HG03469 (cell line): ENCODE measurements around the gene NAT8L.
"Not testable (repeated sequence)": the region's sequence is repeated elsewhere in the genome, so short reads cannot be mapped to it uniquely, and the experiment has no call there.

Source experiments
- ATAC-seq: cut with Tn5 transposase; IDR thresholded peaks from one replicate; pipeline ENCODE4 v1.9.1; 2021; ENCODE audit warnings: mild to moderate bottlenecking, moderate library complexity, moderate number of reproducible peaks; ENCODE audit not compliant: unreplicated experiment

Gene NAT8L, protein sequence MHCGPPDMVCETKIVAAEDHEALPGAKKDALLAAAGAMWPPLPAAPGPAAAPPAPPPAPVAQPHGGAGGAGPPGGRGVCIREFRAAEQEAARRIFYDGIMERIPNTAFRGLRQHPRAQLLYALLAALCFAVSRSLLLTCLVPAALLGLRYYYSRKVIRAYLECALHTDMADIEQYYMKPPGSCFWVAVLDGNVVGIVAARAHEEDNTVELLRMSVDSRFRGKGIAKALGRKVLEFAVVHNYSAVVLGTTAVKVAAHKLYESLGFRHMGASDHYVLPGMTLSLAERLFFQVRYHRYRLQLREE

DNA sequence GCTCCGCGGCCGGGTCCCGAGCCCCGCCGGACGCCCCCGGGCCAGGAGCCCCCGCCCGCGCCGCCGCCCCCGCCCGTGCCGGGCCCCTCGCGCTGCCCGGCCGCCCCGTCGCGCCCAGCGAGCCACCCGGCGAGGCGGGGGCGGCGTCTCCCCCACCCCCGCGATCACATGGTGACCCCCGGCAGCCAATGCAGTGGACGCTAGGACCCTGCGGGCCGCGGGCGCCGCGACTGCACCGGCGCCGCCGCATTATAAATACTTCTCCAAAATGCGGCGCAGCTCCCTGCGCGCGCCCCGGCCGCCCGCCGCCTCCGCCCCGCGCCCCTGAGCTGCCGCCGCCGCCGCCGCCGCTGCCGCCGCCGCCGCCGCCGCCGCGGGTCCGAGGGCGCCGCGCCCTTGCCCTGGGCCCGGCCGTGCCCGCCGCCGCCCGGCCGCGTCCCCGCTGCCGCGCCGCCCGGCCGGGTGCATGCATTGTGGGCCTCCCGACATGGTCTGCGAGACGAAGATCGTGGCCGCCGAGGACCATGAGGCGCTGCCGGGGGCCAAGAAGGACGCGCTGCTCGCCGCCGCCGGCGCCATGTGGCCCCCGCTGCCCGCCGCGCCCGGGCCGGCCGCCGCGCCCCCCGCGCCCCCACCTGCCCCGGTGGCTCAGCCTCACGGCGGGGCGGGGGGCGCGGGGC is at the start of gene NAT8L:
Gene NAT8L (plus strand): TSS at position 282 of the 680 bp plus-strand sequence. CDS start 185 bp downstream, at position 467.
- ATAC-seq, result no peak

DNA sequence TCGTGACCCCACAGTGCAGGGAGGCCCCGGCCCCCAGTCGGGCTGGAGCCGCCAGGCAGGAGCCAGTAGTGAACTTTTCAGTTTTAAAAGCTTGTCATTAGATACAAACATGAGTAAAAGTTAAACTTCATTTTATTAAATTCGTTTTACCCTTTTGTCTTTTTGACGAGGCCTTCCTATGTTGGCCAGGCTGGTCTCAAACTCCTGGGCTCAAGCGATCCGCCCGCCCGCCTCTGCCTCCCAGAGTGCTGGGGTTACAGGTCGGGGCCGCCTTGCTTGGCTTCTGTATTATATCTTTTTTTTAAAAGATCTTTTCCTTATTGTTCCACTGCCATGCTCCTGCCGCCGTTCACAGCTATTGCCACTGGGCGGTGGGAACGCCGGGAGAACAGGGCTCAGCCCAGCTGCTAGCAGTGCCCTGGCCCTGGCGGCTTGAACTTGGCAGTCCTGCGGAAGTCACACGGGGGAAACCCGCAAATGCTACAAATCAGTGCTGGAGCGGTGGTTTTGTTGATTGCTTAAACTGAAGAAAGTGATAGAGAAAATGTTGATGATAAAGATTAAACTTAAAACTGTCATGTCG is 49.4 kb upstream of the NAT8L start:
- ATAC-seq, result no peak

DNA sequence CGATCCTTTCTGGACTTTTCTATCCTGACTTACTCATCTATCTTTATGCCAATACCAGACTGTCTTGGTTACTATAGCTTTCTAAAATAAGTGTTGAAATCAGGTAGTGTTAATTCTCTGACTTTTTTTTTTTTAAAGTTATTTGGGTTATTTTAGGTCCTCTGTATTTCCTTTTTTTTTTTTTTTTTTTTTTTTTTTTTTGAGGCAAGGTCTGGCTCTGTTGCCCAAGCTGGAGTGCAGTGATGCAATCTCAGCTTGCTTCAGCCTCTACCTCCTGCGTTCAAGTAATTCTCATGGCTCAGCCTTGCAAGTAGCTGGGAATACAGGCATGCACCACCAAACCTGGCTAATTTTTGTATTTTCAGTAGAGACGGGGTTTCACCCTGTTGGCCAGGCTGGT is 47.5 kb upstream of the NAT8L start:
- ATAC-seq, result no peak

DNA sequence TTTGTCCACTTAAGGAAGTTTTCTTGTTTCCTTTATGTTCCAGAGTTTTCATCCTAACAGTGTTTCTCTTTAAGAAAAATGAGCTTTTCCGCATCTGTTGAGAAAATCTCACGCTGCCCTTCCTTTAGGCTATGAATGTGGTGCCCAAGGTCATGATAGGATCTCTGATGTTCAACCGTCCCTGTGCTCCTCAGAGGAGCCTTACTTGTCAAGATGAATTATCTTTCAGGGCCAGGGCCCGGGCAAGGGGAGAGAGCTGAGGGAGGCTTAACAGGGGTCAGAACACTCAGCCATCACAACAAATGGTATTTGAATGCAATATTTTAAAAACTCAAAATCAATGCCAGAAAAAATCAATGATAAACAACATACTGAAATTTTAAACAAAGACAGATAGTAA is 44.1 kb upstream of the NAT8L start:
- ATAC-seq, result no peak

DNA sequence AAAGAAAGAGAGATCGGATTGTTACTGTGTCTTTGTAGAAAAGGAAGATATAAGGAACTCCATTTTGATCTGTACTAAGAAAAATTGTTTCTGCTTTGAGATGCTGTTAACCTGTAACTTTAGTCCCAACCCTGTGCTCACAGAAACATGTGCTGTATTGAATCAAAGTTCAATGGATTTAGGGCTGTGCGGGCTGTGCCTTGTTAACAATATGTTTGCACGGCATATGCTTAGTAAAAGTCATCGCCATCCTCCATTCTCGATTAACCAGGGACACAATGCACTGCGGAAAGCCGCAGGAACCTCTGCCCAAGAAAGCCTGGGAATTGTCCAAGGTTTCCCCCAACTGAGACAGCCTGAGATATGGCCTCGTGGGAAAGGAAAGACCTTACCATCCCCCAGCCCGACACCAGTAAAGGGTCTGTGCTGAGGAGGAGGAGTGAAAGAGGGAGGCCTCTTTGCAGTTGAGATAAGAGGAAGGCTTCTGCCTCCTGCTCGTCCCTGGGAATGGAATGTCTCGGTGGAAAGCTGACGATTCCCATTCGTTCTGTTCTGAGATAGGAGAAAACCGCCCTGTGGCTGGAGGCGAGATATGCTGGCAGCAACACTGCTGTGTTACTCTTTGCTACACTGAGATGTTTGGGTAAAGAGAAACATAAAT is 37.6 kb upstream of the NAT8L start:
- not testable (repeated sequence) for ATAC-seq

DNA sequence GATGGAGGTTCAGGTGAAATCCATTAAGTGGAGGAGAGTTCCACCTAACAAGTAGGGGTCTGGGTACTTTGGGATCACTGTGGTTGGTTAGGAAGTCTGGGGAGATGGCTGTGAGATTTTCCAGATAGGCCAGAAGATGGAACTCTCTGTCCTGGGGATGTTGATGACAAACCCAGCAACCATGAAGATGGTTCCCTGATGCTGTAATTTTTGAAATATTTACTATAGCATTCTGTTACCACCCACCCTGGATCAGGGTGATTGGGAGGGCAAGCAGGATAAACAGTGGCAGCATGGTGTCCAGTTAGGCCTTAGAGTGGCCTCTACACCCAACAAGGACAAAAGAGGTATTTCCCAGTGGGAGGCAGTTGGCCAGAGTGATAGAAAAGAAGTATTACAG is 34.4 kb upstream of the NAT8L start:
- no peak for ATAC-seq

DNA sequence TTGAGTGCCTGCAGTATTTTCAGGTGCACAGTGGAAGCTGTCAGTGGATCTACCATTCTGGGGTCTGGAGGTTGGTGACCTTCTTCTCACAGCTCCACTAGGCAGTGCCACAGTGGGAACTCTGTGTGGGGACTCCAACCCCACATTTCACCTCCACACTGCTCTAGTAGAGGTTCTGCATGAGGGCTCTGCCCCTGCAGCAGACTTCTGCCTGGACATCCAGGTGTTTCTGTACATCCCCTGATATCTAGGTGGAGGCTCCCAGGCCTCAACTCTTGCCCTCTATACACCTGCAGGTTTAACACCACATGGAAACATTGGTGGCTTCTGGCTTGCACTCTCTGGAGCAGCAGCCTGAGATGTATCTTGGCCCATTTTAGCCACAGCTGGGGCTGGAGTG is 33.3 kb upstream of the NAT8L start:
- no peak for ATAC-seq

DNA sequence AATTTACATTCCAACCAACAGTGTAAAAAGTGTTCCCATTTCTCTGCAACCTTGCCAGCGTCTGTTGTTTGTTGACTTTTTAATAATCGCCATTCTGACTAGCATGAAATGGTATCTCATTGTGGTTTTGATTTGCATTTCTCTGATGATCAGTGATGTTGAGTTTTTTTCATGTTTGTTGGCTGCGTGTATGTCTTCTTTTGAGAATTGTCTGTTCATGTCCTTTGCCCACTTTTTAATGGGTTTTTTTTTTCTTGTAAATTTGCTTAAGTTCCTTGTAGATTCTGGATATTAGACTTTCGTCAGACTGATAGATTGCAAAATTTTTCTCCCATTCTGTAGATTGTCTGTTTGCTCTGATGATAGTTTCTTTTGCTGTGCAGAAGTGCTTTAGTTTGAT is 32.0 kb upstream of the NAT8L start:
- ATAC-seq, result not testable (repeated sequence)

DNA sequence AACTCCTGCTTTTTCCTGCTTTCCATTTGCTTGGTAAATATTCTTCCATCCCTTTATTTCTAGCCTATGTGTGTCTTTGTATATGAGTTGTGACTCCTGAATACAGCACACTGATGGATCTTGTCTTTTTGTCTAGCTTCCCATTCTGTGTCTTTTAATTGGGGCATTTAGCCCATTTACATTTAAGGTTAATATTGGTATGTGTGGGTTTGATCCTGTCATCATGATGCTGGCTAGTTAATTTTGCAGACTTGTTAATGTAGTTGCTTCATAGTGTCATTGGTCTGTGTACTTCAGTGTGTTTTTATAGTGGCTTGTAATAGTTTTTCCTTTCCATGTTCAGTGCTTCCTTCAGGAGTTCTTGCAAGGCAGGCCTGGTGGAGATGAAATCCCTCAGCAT is 28.0 kb upstream of the NAT8L start:
- ATAC-seq, result not testable (repeated sequence)

DNA sequence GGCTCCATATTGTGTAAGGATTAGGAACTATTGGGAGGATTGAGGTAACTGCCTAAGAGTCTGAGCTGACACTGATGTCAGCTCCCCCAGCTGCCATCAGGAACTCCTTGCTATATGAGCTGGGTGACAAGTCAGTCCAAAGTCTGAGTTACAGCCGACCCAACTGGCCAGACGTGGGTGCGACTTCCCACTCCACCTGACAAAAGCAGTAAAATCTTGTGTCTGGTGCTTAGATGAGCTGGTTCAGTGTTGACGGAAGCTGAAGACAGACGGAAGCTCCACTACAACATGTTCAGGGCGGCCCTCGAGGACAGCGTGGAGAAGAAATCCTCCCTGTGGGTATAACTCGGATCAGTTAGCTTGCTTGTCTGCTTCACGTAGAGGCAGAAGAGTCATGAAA is 22.8 kb upstream of the NAT8L start:
- no peak for ATAC-seq

DNA sequence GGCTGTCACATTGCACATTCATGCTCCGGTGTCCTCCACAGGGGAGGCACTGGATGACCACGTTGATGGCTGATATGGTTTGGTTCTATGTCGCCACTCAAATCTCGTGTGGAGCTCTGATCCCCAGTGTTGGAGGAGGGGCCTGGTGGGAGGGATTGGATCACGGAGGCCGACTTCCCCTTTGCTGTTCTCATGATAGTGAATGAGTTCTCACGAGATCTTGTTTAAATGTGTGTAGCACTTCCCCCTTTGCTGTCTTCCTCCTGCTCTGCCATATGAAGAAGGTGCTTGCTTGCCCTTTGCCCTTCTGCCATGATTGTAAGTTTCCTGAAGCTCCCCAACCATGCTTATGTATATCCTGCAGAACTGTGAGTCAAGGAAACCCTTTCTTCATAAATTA is 22.3 kb upstream of the NAT8L start:
- ATAC-seq, result no peak

DNA sequence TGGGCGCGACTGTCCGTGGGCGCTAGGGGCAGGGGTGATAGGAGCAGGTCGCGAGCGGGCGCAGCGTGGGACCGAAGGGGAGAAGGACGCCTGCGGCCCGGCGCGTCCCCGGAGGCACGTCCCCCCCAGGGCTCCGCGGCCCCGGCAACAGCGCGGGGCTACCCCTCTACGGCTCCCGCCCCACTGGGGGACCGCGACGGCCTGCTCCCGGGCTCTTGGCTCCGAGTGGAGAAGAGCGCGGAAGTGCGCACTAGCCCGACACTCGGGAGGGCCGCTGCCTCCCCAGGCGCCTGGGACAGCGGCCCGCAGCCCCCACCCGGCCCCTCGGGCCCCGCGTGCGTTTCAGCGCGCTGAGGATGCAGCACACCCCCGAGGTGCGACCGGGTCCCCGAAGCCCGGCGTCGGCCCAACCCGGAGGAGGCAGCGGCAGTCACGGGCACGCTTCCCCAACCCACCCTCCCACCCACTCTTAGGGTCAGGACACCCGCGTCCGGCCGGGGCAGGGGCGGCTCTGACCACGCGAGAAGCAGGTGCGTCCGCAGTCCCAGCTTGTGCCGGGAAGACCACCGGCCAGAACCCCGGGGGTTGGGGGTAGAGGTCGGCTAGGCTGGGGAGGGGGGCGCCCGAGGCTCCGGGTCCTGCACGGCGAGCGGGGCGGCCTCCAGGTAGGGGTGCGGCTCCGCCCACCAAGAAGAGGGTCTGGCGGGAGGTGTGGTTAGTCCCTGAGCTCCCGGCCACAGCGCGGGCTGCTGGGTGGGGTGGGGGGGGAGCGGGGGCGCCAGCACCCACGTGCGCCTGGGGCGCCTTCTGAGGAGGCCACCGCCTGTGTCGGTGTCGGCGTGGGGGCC is 18.5 kb upstream of the NAT8L start:
- no peak for ATAC-seq

DNA sequence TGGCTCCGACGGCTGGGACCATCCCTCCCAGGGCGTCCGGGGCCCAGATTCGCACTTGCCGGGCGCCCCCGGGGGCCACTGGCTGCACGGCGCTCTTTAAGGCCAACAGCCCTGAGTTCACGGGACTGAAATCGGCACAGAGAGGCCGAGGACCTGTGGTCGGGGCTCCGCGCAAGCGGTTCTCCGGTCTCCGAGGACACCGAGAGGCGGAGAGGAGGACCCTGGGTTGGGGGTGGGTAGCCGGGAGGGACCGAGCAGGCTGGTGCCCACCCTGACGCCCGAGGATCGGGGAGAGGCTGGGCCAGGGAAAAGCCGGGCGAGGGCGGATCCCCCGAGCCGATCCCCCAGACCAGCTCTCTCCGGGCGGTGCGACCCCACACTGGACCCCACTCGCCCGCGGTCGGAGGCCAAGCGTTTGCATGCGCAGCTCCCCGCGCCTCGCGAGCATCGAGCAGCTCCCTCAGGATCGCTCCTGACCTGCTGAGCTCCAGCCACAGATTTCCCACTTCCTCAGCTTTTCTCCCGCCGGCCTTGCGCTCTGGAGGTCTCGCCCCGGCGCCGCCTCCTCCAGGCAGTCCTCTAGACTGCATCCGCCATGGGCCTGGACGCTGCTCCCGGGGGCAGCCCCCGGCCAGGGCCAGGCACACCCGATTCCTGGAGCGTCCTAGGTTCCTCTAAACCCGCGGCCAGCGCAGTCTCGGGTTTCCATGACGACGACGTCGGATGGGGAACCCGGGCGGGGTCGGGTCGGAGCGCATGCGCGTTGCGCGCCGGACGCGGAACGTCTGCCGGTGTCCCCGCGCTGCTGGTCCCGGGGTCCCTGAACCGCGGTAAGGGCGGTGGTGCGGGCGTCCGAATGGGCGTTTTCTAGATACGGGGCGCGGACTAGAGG is 17.6 kb upstream of the NAT8L start:
- no peak for ATAC-seq

DNA sequence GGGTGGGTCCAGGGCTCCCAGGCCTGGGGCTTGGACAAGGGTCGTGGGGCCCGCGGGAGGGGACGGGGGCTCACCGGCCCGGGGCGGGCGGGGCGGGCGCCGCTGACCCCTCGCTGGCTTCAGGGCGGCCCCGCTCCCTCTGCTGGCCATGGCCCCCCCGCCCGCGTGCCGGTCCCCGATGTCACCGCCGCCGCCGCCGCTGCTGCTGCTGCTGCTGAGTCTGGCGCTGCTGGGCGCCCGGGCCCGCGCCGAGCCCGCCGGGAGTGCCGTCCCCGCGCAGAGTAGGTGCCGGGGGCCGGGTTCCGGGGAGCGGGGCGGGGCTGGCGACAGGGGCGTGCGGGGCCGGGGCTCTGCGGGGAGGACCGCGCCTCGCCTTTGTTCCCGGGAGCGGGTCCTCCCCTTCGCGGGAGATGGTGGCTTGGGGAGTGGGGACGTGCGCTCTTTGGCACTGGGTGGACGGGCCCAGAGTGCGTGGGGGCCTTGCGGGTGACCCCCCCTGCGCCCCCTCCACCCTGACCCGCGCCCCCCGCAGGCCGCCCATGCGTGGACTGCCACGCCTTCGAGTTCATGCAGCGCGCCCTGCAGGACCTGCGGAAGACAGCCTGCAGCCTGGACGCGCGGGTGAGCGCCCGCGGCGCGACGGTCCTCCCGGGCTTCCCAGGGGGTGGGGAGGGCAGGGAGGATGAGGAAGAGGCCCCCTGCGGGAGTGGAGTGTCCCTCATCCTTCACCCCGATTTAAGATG is 16.8 kb upstream of the NAT8L start:
- ATAC-seq, result no peak

DNA sequence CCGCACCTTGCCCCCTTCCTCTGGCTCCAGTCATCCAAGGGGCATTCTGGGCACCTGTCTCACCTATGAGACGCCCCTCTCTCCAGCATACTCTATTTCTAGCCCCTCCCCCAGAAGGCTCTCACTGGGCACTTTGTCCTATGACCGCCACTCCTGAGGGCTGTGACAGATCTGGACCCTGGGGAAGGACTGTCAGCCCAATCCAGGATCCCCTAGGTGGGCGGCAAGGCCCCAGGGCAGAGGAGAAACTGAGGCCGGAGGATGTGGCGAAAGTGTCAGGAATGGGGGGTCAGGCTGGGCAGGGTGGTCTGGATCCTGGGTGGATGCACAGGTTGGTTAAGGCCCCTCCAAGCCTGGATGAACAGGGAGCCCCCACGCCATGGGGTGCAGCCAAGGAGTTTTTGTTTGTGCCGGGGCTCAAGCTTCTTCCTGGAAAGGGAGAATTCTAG is 16.2 kb upstream of the NAT8L start:
- ATAC-seq, result no peak

DNA sequence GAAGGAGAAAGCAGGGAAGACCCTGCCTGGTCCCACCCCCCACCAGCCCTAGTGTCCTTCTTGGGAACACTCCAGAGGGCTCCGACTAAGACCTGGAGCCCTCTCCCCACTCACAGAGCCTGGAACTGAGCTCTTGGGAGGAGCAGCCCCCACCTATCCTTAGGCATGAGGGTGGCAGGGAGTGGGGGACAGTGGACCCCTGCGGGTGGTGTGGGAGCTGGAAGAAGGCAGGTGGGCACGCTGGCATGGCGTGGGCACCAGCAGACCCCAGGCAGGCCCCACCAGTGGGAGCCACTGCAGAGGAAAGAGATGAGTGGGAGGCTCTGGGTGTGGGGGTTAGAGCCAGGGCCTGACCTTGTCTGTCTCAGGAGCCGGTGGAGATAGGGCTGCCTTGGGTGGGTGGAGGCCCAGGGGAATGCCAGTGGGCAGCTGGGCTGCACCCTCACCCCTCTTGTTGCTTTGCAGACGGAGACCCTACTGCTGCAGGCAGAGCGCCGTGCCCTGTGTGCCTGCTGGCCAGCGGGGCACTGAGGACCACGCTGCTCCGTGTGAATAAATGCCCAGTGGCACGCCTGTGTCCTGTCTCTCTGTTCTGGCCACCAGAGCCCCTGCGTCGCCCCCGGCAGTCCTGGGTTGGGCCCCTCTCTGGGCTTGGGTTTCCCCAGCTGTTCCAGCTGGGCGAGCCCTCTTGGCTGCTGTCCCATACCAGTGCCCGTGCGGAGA is 15.6 kb upstream of the NAT8L start:
- ATAC-seq, result no peak

DNA sequence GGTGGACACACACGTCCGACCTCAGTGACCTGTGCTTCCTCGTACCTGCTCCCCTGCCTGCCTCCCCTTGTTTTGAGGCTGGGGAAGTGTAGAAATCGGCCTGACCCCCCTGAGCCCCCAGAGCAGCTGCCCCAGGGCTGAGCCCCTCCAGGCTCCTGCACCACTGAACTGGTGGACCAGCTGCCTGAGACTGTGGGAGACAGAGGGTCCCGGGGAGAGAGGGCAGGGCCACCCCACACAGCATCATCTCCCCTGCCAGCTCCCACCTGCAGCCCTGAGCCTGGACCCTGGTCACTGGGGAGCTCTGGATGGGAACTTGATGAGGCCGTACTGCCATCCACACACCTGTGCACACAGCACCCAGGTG is 15.0 kb upstream of the NAT8L start:
- no peak for ATAC-seq
